Muscle of leg (tissue), 16 donors: ENCODE results near the gene CECR2. TPM values are rescaled to one million over a fixed set of nuclear protein-coding genes. Genes with fewer than 3 reads are reported as not detected.

ENCODE experiments used
- DNase-seq: peaks from one replicate; pipeline ENCODE4 v3.0.0; 2013
- H3K27ac ChIP-seq: one replicate; pipeline ENCODE4 v1.5.1; 2013; ENCODE audit warnings: mild to moderate bottlenecking, low read length, control low read depth
- H3K27me3 ChIP-seq: one replicate; pipeline ENCODE4 v1.6.1; 2013; ENCODE audit warnings: low read length; ENCODE audit not compliant: control insufficient read depth, insufficient read depth
- H3K36me3 ChIP-seq: one replicate; pipeline ENCODE4 v1.6.1; 2013; ENCODE audit warnings: low read length; ENCODE audit not compliant: control insufficient read depth, insufficient read depth
- H3K4me1 ChIP-seq: one replicate; pipeline ENCODE4 v1.6.1; 2013; ENCODE audit warnings: low read length; ENCODE audit not compliant: control insufficient read depth, insufficient read depth
- H3K4me3 ChIP-seq: one replicate; pipeline ENCODE4 v1.5.1; 2013; ENCODE audit warnings: low read length, control low read depth
- H3K9me3 ChIP-seq: replicated peaks from 2 replicates; pipeline ENCODE4 v1.6.1; 2013; ENCODE audit warnings: low read depth, low read length; ENCODE audit not compliant: control insufficient read depth
- WGBS: methylation state at CpG from one replicate; pipeline ENCODE4 v1.1.5; 2013; ENCODE audit warnings: missing lambda C conversion rate; ENCODE audit not compliant: insufficient coverage; 5-methylcytosine and 5-hydroxymethylcytosine counted together
- long read RNA-seq, 11 donors: transcript quantifications; one replicate each; lab custom pipeline, GENCODE V29; 2026
- polyA plus RNA-seq, 8 donors: library from polyadenylated mRNA; unstranded; fragments of 120-200 nt; gene quantifications; one replicate each; pipeline versions ENCODE4 v1.2.1 to v1.2.3, GENCODE V29; 2013; ENCODE audit warnings: inconsistent platforms in 1 of 8, low replicate concordance in 1 of 8; ENCODE audit not compliant: insufficient read length in 8 of 8, insufficient read depth in 1 of 8
- total RNA-seq: library from RNA; stranded (reverse); fragments of 120-200 nt; gene quantifications from one replicate; pipeline ENCODE4 v1.2.4, GENCODE V29; 2013

CECR2 gene
- 10.3 TPM for total RNA-seq
- 10 to 100 TPM; 11.4 to 26.8 (median 17.5) TPM for polyA plus RNA-seq
- long read RNA-seq, donor 1: 0 reads
- long read RNA-seq, donor 2: 0 reads
- long read RNA-seq, donor 3, partial matches to known transcripts: 12 of 12 reads
- long read RNA-seq, donor 3, other reads (novel, unspliced or antisense): 0 of 12 reads
- long read RNA-seq, donor 4: 0 reads
- long read RNA-seq, donor 5: 0 reads
- long read RNA-seq, donor 6, partial matches to known transcripts: 10 of 10 reads
- long read RNA-seq, donor 6, other reads (novel, unspliced or antisense): 0 of 10 reads
- long read RNA-seq, donor 7: 0 reads
- long read RNA-seq, donor 8: 0 reads
- long read RNA-seq, donor 9, partial matches to known transcripts: 5 of 5 reads
- long read RNA-seq, donor 9, other reads (novel, unspliced or antisense): 0 of 5 reads
- long read RNA-seq, donor 10, partial matches to known transcripts: 11 of 11 reads
- long read RNA-seq, donor 10, other reads (novel, unspliced or antisense): 0 of 11 reads
- long read RNA-seq, donor 11: 0 reads

- peak within 1 kb of the TSS; percentile 84 for H3K4me3 ChIP-seq
- peak within 1 kb of the TSS; percentile 97 for H3K27ac ChIP-seq
- no peaks in the 10 kb centered on the region for H3K9me3 ChIP-seq
- under 1% methylated on average over 91 of the region's 92 CpGs for WGBS
- H3K36me3 ChIP-seq: no peaks in the 10 kb centered on the region
- peak; percentile 65 for DNase-seq
- H3K4me1 ChIP-seq: peaks cover 17% of the 10 kb centered on the region
- peaks cover 14% of the 10 kb centered on the region for H3K27me3 ChIP-seq
These were observed at the start of gene CECR2 for GRCh38 chr22:17369439-17370025. TSS of gene CECR2 (plus strand) at chr22:17369460. CDS start at chr22:17369784, 324 bp downstream.

GRCh38 chr22:17319546-17319945 lies 49.7 kb upstream of the CECR2 start:
- H3K36me3 ChIP-seq: no peaks in the 10 kb centered on the region
- no peak overlapping the region for H3K27ac ChIP-seq
- H3K4me1 ChIP-seq: peaks cover 4% of the 10 kb centered on the region
- DNase-seq: peak; percentile 36
- no peaks in the 10 kb centered on the region for H3K27me3 ChIP-seq
- 18% methylated on average over 4 of the region's 5 CpGs for WGBS
- H3K9me3 ChIP-seq: no peaks in the 10 kb centered on the region
- no peak overlapping the region for H3K4me3 ChIP-seq

GRCh38 chr22:17322511-17322910 lies 46.7 kb upstream of the CECR2 start:
- WGBS: no CpG with 5 or more reads among the region's 4 CpGs

GRCh38 chr22:17331690-17332089 lies 37.6 kb upstream of the CECR2 start:
- Histone ChIP-seq H3K27ac (no peak overlapping the region), H3K36me3 (no peaks in the 10 kb centered on the region), H3K9me3 (no peaks in the 10 kb centered on the region), H3K4me1 (no peaks in the 10 kb centered on the region), H3K4me3 (no peak overlapping the region), H3K27me3 (no peaks in the 10 kb centered on the region)
- 100% methylated on average over 4 of the region's 9 CpGs for whole genome bisulfite sequencing
- no peak for DNase-seq

More at GRCh38 chr22:17322511-17322910, 46.7 kb upstream of the CECR2 start:
- Histone ChIP-seq H3K27me3 (no peaks in the 10 kb centered on the region), H3K4me1 (peaks cover 4% of the 10 kb centered on the region), H3K9me3 (no peaks in the 10 kb centered on the region), H3K4me3 (no peak overlapping the region), H3K36me3 (no peaks in the 10 kb centered on the region), H3K27ac (no peak overlapping the region)
- no peak for DNase-seq

GRCh38 chr22:17332109-17332800 lies 37.0 kb upstream of the CECR2 start:
- WGBS: 57% methylated on average over 12 of the region's 16 CpGs
- Histone ChIP-seq H3K27ac (no peak overlapping the region), H3K36me3 (no peaks in the 10 kb centered on the region), H3K9me3 (no peaks in the 10 kb centered on the region), H3K4me1 (no peaks in the 10 kb centered on the region), H3K4me3 (no peak overlapping the region), H3K27me3 (no peaks in the 10 kb centered on the region)
- DNase-seq: no peak

GRCh38 chr22:17334059-17334458 lies 35.2 kb upstream of the CECR2 start:
- Histone ChIP-seq H3K36me3 (no peaks in the 10 kb centered on the region), H3K4me1 (no peaks in the 10 kb centered on the region), H3K9me3 (no peaks in the 10 kb centered on the region), H3K27ac (no peak overlapping the region), H3K4me3 (no peak overlapping the region), H3K27me3 (no peaks in the 10 kb centered on the region)
- peak; percentile 19 for DNase-seq
- 41% methylated on average over 4 of the region's 6 CpGs for WGBS

- Histone ChIP-seq H3K4me1 (no peaks in the 10 kb centered on the region), H3K27me3 (no peaks in the 10 kb centered on the region)
- WGBS: no CpG with 5 or more reads among the region's 6 CpGs
These were observed 34.3 kb upstream of the CECR2 start for GRCh38 chr22:17334983-17335382.

GRCh38 chr22:17336061-17336460 lies 33.2 kb upstream of the CECR2 start:
- Histone ChIP-seq H3K36me3 (no peaks in the 10 kb centered on the region), H3K9me3 (no peaks in the 10 kb centered on the region), H3K4me3 (no peak overlapping the region), H3K27ac (no peak overlapping the region), H3K4me1 (no peaks in the 10 kb centered on the region), H3K27me3 (no peaks in the 10 kb centered on the region)
- peak; percentile 56 for DNase-seq
- no CpG with 5 or more reads among the region's 5 CpGs for WGBS

More at GRCh38 chr22:17334983-17335382, 34.3 kb upstream of the CECR2 start:
- Histone ChIP-seq H3K36me3 (no peaks in the 10 kb centered on the region), H3K27ac (no peak overlapping the region), H3K9me3 (no peaks in the 10 kb centered on the region), H3K4me3 (no peak overlapping the region)
- no peak for DNase-seq

GRCh38 chr22:17337639-17338038 lies 31.6 kb upstream of the CECR2 start:
- no peak for DNase-seq
- Histone ChIP-seq H3K27me3 (no peaks in the 10 kb centered on the region), H3K27ac (no peak overlapping the region), H3K4me3 (no peak overlapping the region), H3K4me1 (no peaks in the 10 kb centered on the region), H3K9me3 (no peaks in the 10 kb centered on the region), H3K36me3 (no peaks in the 10 kb centered on the region)
- WGBS: 81% methylated on average over 7 of the region's 11 CpGs
